Globus pallidus (tissue), 1 donor: ENCODE measurements around the gene ANKRD13D.
"Not testable (repeated sequence)": the region's sequence is repeated elsewhere in the genome, so short reads cannot be mapped to it uniquely, and the experiment has no call there.

Experiments
- DNase-seq: peaks from one replicate; pipeline ENCODE4 v3.0.0-alpha.2; 2015; ENCODE audit warnings: low spot score

Gene ANKRD13D

DNA sequence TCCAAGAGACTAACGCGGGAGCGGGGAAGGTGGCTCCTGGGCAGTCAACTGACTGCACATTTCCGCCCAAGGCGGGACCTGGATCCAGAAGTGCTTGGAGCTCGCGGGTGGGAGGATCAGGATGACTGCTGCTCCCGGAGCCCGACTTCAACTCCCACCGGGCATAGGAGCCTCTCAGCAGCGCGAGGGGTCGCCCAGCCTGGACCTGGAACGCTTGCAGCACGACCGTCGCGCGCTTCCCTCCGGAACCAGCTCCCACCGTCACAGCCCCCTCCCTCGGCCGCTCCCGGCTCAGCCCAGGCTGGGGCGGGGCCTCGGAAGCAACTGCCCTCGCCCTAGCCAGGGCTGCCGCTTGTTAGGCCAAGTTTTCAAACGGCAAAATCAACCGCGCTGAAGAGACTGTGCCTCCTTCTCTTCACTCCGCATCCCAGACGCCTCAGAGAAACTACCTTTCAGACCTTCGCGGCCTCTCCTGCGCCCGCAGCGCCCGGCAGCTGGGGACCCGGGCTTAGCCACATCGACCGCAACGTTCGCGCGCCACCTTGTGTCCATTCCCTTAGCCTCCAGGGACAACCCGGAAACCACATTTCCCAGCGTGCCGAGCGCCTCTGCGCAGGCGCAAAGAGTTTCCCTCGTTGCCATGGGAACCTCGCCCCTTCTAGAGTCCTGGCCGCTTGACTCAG, 28.2 kb downstream of the ANKRD13D start:
- DNase-seq = peak; percentile 93

DNA sequence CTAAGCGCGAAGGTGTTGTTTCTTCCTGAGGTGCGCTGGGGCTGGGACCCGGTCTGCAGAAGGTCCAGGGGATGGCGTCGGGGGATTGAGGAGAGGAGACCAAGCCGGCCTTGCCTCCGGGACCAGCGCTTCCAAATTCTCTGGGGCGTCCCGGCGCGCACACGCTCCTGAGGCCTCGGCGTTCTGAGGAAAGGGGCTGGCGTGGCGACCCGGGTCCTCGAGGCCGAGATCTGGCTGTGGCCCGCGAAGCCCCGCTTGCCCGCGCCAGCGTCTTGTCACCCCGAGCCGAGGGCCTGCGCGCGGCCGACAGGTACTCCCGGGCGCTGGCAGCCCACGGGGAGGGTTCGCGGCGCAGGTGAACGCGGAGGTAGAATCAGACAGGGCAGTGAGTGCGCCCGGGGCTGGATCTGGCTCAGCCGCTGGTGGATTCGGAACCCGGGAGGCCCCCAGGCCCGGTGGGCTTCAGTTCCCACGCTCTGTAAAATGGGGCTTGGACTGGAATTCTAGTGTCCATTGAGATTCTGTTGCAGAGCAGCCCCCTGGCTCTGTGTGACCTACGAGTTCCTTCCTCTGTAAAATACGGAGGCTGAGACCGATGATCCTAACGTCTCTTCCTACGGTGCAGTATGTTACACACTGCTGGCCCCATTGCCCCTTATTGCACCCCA, 28.9 kb downstream of the ANKRD13D start:
- no peak for DNase-seq

DNA sequence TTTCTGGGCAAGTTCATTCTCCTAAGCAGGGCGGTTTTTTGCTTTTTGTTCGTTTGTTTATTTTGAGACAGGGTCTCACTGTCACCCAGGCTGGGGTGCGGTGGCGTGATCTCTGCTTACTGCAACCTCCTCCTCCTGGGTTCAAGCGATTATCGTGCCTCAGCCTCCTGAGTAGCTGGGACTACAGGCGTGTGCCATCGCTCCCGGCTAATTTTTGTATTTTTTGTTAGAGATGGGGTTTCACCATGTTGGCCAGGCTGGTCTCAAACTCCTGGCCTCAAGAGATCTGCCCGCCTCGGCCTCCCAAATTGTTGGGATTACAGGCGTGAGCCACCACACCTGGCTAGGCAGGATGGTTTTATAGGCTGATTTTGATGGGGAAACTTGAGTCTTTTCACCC, 29.8 kb downstream of the ANKRD13D start:
- not testable (repeated sequence) for DNase-seq

DNA sequence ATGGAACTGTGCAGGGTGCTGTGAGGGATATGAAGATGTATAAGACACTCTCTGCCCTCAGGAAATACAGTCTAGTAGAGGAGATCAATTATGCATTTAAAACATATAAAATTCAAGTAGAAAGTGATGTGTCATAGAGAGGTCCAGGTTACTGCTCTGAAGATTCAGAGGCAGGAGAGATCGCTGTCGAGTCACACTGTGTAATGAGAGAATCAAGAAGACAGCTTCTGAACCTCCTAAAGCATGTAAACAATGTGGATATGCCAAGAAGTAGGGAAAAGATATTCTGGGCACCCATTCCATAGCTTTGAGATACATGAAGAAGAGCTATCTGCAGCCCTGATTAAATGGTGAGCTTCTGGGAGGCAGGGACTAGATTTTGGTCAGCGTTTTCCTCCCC, 30.9 kb downstream of the ANKRD13D start:
- DNase-seq = no peak

DNA sequence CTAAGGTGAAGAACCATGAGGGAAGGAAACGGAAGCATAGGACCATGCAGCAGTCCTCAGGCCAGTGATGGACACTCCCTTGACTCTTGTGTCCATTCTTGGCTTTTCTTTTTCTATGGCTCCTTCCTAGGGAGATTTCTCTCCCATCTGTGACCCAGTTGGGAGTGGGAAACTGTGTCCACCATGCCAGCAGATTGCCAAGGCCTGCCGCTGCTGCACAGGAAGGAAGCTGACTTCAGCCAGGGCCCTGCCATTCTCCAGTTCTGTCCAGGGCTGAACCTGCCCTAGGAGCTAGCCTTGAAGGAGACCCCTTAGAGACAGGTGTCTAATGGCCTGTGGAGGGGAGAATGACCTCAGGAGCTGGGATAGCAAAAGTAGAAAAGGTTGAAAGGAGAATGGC, 31.6 kb downstream of the ANKRD13D start:
- DNase-seq = no peak

DNA sequence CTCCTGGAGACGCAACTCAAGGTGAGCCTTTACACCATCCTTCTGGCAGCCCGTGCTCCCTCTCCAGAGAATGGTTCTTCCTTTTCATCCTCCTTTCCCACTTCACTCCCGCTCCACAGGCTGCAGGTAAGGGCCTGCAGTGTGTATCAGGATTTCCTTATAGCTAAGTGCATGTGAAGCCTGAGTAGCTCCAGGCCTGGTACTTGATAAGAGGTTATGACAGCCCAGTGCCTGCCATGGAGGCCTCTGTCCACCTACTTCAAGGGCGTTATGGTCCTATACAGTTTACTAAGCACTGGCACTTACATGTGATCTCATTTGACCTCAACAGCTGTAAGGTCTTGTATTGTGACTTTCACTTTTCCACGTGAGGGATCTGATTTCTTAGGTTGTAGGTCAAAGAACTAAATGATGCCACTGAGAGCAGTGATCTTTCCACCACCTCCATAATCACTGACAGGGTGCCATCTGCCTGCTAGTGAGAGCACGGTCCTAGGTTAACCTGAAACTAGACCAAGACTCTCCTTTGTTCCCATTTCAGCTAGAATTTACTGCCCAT, 32.3 kb downstream of the ANKRD13D start:
- no peak for DNase-seq

DNA sequence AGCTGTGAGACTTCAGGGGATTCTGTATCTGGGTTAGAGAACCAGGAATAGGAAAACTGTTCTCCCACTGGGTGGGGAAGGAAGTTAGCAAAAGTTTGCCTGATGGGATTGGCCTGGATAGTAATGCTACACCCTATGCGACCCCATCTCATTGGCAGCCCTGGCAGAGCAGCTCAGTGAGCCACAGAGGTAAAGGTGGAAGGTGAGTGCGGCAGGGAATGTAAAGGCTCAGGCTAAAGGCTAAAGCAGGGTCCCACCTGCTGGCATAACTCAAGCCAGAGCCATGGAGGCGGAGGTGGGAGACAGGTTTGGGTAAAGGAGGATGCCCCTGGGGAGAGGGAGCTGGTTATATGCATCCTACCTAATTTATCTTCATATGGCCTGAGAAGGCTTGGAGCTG, 32.9 kb downstream of the ANKRD13D start:
- DNase-seq = no peak

DNA sequence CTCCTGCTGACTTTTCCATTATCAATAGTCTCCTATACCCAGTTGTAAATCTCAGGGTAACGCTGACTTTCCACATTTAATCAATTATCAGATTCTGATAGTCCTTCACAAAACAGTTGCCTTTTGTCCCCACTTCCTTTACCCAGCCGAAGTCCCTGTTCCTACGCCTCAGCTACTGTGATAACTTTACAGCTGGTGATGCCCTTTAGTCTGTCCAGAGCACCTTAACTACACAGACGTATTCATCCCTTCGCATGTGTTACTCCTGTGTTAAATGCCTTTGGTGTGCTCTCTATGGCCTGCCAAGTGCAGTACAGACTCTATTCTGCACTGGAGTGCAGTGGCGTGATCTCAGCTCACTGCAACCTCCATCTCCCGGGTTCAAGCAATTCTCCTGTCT, 34.4 kb downstream of the ANKRD13D start:
- no peak for DNase-seq

DNA sequence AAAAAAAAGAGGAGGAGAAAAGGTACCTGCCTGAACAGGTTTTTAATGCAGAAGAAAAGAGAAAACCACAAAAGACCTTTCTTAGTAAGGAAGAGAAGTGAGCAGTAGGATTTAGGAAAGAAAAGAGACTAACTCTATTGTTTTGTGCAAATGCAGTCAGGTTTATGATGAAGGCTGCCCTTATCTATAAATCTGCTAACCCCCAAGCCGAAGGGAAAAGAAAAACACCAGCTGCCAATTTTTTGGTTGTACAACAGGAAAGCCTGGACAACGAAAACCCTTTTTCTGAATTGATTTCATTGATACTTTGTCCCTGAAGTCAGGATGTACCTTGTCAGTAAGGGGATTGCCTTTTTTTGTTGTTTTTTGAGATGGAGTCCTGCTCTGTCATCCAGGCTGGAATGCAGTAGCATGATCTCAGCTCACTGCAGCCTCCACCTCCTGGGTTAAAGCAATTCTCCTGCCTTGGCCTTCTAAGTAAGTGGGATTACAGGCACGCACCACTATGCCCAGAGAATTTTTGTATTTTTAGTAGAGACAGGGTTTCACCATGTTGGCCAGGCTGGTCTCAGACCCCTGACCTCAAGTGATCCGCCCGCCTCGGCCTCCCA, 43.1 kb downstream of the ANKRD13D start:
- DNase-seq = no peak

DNA sequence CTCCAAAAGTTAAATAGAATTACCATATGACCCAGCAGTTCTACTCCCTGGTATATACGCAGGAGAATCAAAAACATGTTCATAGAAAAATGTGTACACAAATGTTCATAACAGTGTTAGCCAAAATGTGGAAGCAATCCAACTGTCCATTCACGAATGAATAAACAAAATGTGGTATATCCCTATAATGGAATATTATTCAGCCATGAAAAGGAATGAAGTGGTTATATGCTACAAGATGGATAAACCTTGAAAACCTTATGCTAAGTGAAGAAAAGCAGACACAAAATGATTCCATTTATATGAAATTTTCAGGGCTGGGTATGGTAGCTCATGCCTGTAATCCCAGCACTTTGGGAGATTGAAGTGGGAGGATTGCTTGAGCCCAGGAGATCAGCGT, 48.2 kb downstream of the ANKRD13D start:
- DNase-seq = no peak

DNA sequence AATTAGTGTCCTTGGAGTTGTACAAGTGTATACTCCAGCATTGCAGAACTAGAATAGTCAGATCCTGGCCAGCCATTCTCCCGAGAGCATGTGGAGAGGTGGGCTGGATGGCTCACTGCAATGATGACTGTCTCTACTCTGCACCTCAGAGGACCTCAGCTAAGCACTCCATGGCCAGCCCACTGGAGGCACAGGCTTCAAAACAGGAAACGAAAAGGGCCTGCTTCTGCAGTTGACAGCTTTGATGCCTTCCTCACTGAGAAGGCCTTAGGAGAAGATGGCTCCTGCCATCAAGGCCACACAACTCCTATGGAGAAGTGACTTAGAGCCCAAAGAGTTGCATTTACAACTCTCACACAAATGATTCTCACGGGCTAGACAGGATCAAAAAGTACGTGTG, 55.2 kb downstream of the ANKRD13D start:
- no peak for DNase-seq

DNA sequence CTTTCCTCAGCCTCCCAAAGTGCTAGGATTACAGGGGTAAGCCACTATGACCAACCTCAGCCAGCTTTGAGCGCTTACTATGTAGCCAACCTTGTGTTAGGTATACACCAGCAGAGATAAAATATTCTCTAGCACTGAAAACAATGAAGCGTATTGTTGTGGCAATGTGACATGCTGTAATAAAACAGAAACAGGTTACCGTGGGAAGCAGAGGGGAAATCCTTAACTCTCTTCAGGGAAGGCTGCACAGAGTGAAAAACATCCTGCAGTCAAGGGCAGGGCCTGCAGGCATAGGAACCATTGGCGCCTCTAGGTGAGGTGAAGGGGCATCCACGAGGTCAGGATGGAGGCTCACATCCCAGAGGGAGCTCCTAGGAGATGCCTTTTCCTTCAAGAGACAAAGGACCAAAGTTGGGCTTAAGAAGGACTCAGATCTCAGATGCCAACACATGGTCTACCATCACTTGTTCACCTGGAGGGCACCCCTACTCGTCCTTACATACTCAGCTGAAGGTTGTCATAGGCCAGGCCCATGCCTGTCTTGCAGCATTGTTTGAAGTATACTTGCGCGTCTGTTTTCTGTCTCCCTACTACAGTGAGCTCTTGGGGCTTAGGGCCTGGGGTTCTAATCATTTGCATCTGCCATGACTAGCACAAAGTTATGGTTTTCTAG, 56.3 kb downstream of the ANKRD13D start:
- DNase-seq = no peak

DNA sequence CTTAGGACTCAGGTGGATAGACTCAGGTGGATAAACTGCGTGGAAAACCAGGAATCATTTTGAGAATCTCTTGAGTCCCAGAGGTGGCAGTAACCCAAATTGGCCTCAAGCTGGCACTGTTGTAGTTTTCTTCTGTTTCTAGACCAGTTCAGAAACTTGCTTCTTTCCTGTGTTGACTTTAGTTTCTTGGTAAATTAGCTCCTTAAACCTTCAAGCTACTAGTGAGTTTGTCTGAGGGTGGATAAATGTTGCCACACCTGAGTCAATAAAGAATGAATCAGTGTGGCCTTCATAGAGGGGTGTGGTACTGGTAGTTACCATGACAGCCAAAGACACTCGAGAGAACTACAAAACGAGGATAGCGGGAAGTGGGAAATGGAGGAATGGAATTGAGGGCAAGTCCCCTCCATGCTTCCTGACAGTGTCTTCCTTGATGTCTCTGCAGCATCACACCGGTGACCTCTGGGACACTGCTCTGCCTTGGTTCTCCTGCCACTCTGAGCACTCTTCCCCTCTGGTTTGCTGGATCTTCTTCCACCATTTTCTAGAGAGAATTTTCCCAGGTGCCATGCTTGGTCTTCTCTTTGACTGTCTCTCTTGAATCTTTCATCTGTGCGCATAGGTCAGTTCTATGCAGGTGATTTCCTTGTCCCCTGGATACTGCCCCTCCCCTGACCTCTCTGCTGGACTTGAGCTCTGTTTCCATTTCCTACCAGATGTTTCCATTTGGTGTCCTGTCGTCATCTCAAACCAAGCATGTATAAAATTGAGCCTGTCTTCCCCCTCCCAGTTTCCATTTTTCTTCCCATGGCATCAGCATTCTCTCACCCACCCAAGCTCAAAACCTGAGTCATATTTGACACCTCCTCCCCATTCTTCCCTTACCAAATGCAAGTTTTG, 57.1 kb downstream of the ANKRD13D start:
- no peak for DNase-seq

DNA sequence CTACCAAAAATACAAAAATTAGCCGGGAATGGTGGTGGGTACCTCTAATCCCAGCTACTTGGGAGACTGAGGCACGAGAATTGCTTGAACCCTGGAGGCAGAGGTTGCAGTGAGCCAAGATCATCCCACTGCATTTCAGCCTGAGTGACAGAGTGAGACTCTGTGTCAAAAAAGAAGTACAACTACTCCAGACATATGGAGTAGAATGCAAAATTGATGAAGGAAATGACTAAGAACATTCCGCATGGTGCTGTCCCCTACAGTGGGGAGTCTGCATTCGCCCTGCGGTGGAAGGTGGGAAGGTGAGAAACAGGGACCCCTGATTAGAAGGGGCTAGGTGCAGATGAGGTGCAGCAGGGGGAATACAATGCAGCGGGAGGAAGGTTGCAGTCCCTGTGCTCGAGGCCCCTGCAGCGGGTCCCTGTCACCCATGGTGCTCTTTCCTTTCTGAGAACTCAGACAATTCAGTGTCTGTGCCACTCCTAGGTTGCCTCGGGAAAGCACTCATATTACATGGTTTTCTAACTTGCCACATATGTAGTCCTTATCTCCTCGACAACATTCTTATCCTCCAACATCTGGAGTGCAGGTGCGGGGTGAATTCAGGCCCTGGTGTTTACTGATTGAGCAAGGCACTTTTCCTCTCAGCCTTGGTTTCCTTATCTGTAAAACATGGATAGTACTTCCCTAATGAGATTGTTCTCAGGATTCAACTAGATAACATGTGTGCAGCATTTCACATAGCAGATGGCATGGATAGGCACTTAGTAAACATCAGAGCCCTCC, 59.1 kb downstream of the ANKRD13D start:
- no peak for DNase-seq

DNA sequence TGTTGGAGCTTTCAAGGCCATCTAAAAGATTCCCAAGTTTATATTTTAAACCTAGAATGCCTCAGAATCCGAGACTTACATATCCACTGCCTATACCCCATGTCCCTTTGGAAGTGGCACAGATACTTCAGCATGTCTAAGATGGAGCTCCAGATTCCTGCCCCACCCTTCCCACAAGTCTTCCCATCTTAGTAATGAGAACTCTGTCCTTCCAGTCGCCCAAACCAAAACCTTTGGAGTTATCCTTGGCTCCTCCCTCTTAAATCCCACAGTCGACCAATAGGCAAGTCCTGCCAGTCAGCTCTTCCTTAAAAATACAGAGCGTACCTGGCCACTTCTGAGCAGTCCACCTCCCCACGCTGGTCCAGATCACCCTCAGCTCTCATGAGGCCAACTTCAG, 59.9 kb downstream of the ANKRD13D start:
- no peak for DNase-seq

DNA sequence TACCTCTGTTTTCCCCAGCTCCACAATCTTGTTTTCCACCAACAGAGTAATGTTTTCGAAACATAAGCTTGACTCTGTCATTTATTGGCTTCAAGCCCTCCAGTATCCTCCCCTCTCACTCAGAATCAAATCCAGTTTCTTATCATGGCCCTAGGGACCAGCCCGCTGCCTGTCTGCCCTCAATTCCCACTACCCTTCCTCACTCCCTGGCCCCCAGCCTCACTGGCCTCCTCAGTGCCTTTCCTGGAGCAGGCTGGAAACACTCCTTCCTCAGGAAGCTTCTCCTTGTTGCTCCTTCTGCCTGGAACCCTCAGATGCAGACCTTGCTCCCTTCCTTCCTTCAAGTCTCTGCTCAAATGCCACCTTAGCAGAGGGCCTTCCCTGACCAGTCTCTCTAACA, 60.4 kb downstream of the ANKRD13D start:
- DNase-seq = no peak

DNA sequence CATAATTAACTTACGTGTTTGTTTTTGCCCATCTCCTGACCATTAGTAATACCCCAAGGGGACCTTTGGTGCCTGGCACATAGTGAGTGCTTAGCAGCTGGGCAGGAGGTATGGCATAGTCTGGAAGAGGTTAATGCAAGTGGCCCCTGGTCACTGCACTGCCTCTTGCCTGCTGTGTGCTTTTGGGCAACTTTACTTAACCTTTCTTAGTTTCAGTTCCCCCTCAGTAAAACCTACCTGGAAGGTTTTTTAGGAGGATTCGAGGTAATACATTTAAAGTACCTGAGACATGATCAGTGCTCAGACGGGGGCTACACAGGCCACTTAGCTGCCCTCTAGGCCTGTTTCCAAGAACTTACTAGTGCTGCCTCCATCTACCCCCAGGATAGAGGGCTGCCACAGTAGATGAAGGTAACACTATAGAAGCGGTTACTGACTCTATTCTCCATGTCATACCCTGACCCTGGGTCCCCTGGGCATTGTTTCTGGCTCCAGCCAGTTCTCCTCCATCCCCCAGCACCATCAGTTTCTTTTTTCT, 60.9 kb downstream of the ANKRD13D start:
- no peak for DNase-seq

DNA sequence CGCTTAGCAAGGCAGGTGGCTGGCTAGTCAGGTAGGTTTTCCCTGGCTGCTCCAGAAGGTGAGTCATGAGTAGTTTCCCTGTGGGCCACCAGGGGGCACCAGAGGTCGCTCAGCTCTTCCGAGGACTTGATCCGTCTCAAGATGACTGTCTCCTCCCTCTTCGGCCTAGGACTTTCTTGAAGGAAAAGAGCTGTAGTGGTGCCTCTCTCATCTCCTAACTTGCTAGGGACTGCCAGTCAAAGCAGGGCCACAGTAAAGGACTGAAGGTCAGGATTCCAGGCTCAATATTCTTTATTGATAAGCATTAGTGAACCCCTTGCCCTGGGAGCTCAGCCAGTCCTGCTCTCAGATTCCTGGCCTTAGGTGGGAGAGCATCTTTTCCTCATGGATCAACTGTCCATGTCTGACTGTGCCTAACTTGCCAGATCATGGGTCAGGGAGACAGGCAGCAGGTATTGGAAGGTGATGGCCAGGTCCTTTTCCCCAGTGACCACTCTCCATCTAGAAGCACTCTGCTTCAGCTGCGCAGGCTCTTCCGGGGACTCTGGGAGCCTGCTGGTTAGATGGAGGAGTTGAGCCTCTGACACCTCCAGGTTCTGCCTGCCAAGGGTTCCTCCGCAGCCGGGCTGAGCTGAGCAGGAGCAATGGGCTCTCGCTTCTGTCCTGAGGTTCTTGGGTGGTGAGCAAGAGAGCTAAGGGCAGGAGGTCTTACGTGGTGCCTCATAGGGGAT, 62.3 kb downstream of the ANKRD13D start:
- peak; percentile 59 for DNase-seq
